GM20000 (cell line): Measurements from ENCODE around the gene ANXA6.
A peak's percentile ranks its signal among the peaks of the same experiment; 100 is the strongest.
"Not testable (repeated sequence)": the region's sequence is repeated elsewhere in the genome, so short reads cannot be mapped to it uniquely, and the experiment has no call there.

Source experiments
- DNase-seq: peaks from one replicate; pipeline ENCODE4 v3.0.0; 2012; ENCODE audit warnings: low spot score
- TF ChIP-seq, protein P1 (sequence below): IDR thresholded peaks from 2 replicates; pipeline ENCODE4 v1.5.1; 2012; ENCODE audit warnings: mild to moderate bottlenecking, control low read depth; ENCODE audit errors: extremely low read depth, missing control alignments

Gene ANXA6

GRCh38 chr5:151198861-151199260 is 41.3 kb upstream of the ANXA6 start:
- TF ChIP-seq, protein P1, sequence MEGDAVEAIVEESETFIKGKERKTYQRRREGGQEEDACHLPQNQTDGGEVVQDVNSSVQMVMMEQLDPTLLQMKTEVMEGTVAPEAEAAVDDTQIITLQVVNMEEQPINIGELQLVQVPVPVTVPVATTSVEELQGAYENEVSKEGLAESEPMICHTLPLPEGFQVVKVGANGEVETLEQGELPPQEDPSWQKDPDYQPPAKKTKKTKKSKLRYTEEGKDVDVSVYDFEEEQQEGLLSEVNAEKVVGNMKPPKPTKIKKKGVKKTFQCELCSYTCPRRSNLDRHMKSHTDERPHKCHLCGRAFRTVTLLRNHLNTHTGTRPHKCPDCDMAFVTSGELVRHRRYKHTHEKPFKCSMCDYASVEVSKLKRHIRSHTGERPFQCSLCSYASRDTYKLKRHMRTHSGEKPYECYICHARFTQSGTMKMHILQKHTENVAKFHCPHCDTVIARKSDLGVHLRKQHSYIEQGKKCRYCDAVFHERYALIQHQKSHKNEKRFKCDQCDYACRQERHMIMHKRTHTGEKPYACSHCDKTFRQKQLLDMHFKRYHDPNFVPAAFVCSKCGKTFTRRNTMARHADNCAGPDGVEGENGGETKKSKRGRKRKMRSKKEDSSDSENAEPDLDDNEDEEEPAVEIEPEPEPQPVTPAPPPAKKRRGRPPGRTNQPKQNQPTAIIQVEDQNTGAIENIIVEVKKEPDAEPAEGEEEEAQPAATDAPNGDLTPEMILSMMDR = no peak
- DNase-seq = no peak

DNA sequence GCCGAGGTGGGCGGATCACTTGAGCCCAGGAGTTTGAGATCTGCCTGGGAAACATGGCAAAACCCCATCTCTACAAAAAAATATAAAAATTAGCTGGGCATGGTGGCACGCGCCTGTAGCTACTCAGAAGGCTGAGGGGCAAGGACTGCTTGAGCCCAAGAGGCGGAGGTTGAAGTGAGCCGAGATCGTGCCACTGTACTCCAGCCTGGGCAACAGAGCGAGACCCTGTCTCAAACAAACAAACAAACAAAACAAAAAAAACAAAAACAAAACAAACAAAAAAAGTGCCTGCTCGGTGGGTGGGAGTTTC is 39.7 kb upstream of the ANXA6 start:
- not testable (repeated sequence) for DNase-seq

DNA sequence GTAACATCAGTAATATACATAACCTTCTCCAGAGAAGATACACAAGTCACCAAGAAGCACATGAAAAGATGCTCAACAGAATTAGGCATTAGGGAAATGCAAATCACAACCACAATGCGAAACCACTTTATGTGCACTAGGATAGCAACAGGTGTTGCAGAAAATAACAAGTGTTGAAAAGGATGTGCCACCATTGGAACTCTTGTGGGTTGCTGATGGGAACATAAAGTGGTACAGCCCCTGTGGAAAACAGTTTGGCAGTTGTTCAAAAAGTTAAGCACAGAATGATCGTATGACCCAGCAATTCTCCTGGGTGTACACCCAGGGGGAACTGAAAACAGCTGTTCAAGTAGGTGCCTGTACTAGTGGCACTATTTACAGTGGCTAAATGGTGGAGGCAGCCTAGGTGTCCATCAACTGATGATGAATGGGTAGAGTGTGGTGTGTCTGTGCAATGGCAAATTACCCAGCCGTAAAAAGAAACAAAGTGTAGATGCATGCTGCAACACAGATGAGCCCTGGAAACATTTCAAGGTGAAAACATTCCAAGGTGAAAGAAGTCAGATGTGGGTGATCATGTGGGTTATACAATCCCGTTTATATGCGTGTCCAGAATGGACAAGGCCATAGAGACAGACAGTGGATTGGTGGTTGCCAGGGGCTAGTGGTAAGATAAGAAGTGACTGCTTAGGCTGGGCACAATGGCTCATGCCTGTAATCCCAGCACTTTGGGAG is 39.1 kb upstream of the ANXA6 start:
- TF ChIP-seq, protein P1 = no peak
- DNase-seq = peak; percentile 35

- TF ChIP-seq, protein P1 = no peak
- DNase-seq = no peak
These were observed 38.0 kb upstream of the ANXA6 start for GRCh38 chr5:151195622-151196021.

GRCh38 chr5:151192626-151193025 is 35.0 kb upstream of the ANXA6 start:
- TF ChIP-seq, protein P1 = no peak
- DNase-seq = no peak

DNA sequence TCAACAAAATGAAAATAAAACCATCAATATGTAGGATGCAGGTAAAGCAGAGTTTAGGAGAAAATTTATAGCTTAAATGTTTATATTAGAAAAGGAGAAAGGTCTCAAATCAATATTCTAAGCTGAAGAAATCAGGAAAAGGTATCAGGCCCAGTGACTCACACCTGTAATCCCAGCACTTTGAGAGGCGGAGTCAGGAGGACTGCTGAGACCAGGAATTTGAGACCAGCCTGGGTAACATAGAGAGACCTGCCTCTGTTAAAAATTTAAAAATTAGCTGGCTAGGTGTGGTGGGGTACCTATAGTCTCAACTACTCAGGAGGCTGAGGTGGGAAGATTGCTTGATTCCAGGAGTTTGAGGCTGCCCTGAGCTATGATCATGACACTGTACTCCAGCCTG is 34.1 kb upstream of the ANXA6 start:
- TF ChIP-seq, protein P1 = no peak
- DNase-seq = no peak

- DNase-seq = no peak
- TF ChIP-seq, protein P1 = no peak
These were observed 31.6 kb upstream of the ANXA6 start for GRCh38 chr5:151189151-151189550.

DNA sequence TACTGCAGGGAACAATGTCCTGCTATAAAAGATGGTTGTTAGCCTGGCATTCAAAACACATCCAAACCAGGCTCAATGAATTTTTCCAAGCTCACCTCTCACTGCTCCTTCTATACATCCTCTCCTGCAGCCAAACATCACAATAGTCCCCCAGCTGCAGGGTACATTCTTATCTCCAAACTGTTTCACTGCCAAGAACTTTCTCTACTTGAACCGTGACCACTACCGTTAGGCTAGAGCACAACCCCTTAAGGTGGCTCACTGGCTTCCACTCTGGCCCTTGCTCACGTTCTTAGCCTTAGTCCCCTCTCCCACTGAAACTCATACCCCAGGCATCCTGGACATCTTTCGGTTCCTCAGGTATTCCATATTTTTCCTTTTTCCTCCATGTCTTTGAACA is 29.0 kb upstream of the ANXA6 start:
- DNase-seq = no peak
- TF ChIP-seq, protein P1 = no peak
